Common myeloid progenitor, CD34-positive (primary cell): ENCODE measurements around the gene EVC.

Experiments
- CTCF ChIA-PET: fragments of 350-600 bp; sonication (Branson Sonifier 250); formaldehyde crosslinking; loops from one replicate; lab custom pipeline; 2021; ENCODE audit warnings: antibody characterized with exemption; lab: Charles Lee
- POLR2A ChIA-PET: fragments of 350-600 bp; sonication (Branson Sonifier 250); formaldehyde crosslinking; loops from one replicate; lab custom pipeline; 2021; ENCODE audit warnings: antibody characterized with exemption; lab: Charles Lee
- DNase-seq, 3 donors: peaks; one replicate each; pipeline versions ENCODE4 v3.0.0 to v3.0.0-alpha.2; 2013
- H3K27ac ChIP-seq, 2 experiments: 1 replicate in 1 of 2; 2 replicates in 1 of 2; pipeline ENCODE4 v1.7.0; 2013; ENCODE audit warnings: inconsistent platforms in 2 of 2, low read length in 2 of 2, mild to moderate bottlenecking in 2 of 2, low read depth in 1 of 2, moderate library complexity in 1 of 2; ENCODE audit not compliant: severe bottlenecking in 2 of 2, insufficient read depth in 1 of 2, poor library complexity in 1 of 2
- H3K27me3 ChIP-seq, 5 experiments: replicated peaks in 2 of 5; 1 replicate in 3 of 5; 2 replicates in 2 of 5; pipeline versions ENCODE4 v1.6.1 to v1.7.0; 2013; ENCODE audit warnings: low read length in 4 of 5, mild to moderate bottlenecking in 2 of 5, moderate library complexity in 2 of 5, inconsistent platforms in 1 of 5; ENCODE audit not compliant: insufficient read depth in 5 of 5, control insufficient read depth in 4 of 5
- H3K36me3 ChIP-seq, 4 experiments: 1 replicate in 2 of 4; 2 replicates in 2 of 4; pipeline versions ENCODE4 v1.6.1 to v1.7.0; 2013; ENCODE audit warnings: low read length in 3 of 4, control low read depth in 1 of 4, mild to moderate bottlenecking in 1 of 4; ENCODE audit not compliant: control insufficient read depth in 4 of 4, insufficient read depth in 4 of 4
- H3K4me1 ChIP-seq, 4 experiments: 1 replicate in 3 of 4; 2 replicates in 1 of 4; pipeline versions ENCODE4 v1.6.1 to v1.7.1; 2013; ENCODE audit warnings: low read length in 3 of 4, mild to moderate bottlenecking in 3 of 4, control low read depth in 1 of 4, inconsistent platforms in 1 of 4, moderate library complexity in 1 of 4; ENCODE audit not compliant: control insufficient read depth in 4 of 4, insufficient read depth in 4 of 4; ENCODE audit errors: control extremely low read depth in 1 of 4
- H3K4me3 ChIP-seq, 7 experiments: 1 replicate in 4 of 7; 2 replicates in 3 of 7; pipeline versions ENCODE4 v1.5.1 to v1.7.0; 2013; ENCODE audit warnings: mild to moderate bottlenecking in 7 of 7, low read length in 6 of 7, moderate library complexity in 6 of 7, inconsistent platforms in 2 of 7, low read depth in 2 of 7, control low read depth in 1 of 7; ENCODE audit not compliant: insufficient read depth in 4 of 7, control insufficient read depth in 1 of 7; ENCODE audit errors: extremely low read depth in 1 of 7
- H3K9me3 ChIP-seq, 5 experiments: 1 replicate in 4 of 5; 2 replicates in 1 of 5; pipeline versions ENCODE4 v1.6.1 to v1.7.1; 2013; ENCODE audit warnings: low read length in 4 of 5, mild to moderate bottlenecking in 2 of 5, inconsistent platforms in 1 of 5, low read depth in 1 of 5, moderate library complexity in 1 of 5; ENCODE audit not compliant: control insufficient read depth in 4 of 5, insufficient read depth in 2 of 5; ENCODE audit errors: control extremely low read depth in 1 of 5
- WGBS: methylation state at CpG from one replicate; pipeline ENCODE4 v1.1.5; 2013; ENCODE audit not compliant: insufficient coverage; 5-methylcytosine and 5-hydroxymethylcytosine counted together

The EVC gene

DNA sequence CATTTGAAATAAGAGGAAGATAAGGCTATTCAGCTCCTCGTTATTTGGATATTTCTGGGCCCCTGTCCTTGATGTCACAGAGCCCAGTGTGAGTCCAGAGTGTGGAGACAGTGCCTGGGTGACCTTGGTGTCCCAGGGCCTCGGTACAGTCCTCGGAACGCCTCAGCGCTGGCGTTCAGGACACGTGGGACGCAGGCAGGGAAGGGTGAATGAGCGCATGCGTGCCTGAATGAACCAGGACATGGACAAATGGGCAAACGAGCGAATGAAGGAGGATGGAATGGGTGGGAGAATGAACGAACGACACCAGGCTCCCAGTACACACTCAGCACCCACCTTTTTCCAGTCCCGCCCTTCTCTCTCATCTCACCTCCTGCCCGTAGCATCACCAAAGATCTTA is 44.2 kb downstream of the EVC start:
- Histone ChIP-seq H3K9me3 (peaks cover 0 to 2% (median 0%) of the 10 kb centered on the region in 5 experiments), H3K4me1 (no peaks in the 10 kb centered on the region), H3K4me3 (no peak overlapping the region), H3K27me3 (no peaks in the 10 kb centered on the region), H3K36me3 (peaks cover 0 to 8% (median 0%) of the 10 kb centered on the region in 4 experiments), H3K27ac (no peak overlapping the region)
- WGBS: 95% methylated on average over 14 of the region's 16 CpGs
- DNase-seq: no peak
- CTCF ChIA-PET: no interaction called here
- POLR2A ChIA-PET: no interaction called here

DNA sequence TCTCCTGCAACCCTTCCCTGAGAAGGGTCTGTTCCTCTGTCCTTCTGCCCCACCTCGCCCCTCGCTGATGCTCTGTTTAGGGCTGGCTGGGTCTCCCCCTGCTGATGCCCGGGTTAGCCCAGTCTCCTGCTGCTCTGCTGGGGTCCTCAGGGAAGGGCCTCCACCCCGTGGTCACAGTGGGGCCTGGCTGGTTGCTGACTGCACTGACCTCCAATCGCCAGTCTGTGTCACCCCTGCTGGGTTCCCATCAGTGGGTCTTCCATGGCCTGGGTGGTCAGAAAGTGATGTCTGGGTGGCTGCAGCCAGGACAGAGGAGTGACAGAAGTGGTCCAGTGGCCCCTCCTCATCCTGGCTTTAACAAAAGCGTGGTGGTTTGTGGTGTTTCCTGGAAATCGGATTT is 44.7 kb downstream of the EVC start:
- POLR2A ChIA-PET: no interaction called here
- Histone ChIP-seq H3K4me1 (no peaks in the 10 kb centered on the region), H3K4me3 (no peak overlapping the region), H3K36me3 (peaks cover 0 to 8% (median 0%) of the 10 kb centered on the region in 4 experiments), H3K27ac (no peak overlapping the region), H3K9me3 (peaks cover 0 to 2% (median 0%) of the 10 kb centered on the region in 5 experiments), H3K27me3 (no peaks in the 10 kb centered on the region)
- CTCF ChIA-PET: no interaction called here
- DNase-seq: no peak
- 91% methylated on average over 7 of the region's 7 CpGs for WGBS

DNA sequence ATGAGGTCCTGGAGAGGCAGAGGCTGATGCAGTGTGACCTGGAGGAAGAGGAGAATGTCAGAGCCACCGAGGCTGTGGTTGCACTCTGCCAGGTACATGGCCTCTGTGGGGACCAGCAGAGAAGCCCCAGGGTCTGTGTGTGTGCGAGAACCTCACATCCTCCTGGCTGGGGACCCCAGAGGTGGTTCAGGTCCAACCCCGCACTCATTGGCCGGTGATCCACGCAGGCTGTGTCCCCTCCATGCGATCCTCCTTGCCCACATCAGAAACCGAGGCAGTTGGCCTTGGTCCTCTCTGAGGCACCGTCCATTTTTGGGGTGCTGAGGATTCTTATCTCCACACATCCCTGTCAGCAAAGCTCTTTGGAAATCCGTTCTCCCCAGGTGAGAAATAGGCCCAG is 45.3 kb downstream of the EVC start:
- Histone ChIP-seq H3K27ac (no peak overlapping the region), H3K27me3 (no peaks in the 10 kb centered on the region), H3K9me3 (peaks cover 0 to 2% (median 0%) of the 10 kb centered on the region in 5 experiments), H3K4me1 (no peaks in the 10 kb centered on the region), H3K4me3 (no peak overlapping the region), H3K36me3 (peaks cover 0 to 8% (median 0%) of the 10 kb centered on the region in 4 experiments)
- DNase-seq: no peak
- 95% methylated on average over 7 of the region's 9 CpGs for WGBS
- POLR2A ChIA-PET: no interaction called here
- CTCF ChIA-PET: no interaction called here

DNA sequence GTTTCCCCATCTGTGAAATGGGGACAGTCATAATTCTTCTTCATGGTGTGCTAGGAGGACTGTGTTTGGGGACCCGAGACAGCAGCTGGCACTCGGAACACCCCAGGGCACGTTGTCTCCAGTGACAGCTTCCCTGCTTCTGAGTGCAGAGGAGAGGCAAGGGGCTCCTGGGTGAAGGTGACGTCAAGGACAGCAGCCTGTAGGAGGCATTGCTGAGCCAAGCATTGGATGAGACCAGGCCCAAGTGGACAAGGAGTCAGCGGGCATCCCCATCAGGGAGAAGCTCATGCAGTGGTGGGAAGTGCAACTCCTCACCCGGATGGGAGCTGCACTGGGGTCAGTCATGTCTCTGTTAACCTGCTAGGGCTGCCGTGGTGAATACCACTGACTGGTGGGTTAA is 46.1 kb downstream of the EVC start:
- no peak for DNase-seq
- WGBS: 97% methylated on average over 7 of the region's 7 CpGs
- no peak overlapping the region for H3K4me3 ChIP-seq
- CTCF ChIA-PET: no interaction called here
- H3K27ac ChIP-seq: no peak overlapping the region
- peaks cover 0 to 8% (median 0%) of the 10 kb centered on the region in 4 experiments for H3K36me3 ChIP-seq
- POLR2A ChIA-PET: no interaction called here
- H3K9me3 ChIP-seq: peaks cover 0 to 2% (median 0%) of the 10 kb centered on the region in 5 experiments
- H3K4me1 ChIP-seq: no peaks in the 10 kb centered on the region
- H3K27me3 ChIP-seq: no peaks in the 10 kb centered on the region

DNA sequence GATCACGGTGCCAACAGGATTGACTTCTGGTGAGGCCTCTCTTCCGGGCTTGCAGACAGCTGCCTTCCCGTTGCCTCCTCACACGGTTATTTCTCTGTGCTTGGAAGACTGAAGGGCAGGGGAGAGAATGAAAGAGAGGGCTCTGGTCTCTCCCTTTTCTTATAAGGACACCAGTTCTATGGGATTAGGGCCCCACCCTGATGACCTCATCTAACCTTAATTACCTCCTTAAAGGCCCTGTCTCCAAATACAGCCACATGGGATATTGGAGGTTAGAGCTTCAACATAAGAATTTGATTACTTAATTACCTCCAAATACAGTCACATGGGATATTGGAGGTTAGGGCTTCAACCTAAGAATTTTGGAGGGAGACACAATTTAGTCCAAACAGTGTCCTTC is 46.5 kb downstream of the EVC start:
- POLR2A ChIA-PET: no interaction called here
- Histone ChIP-seq H3K27me3 (no peaks in the 10 kb centered on the region), H3K4me1 (no peaks in the 10 kb centered on the region), H3K9me3 (peaks cover 0 to 2% (median 0%) of the 10 kb centered on the region in 5 experiments), H3K36me3 (peaks cover 0 to 8% (median 0%) of the 10 kb centered on the region in 4 experiments), H3K27ac (no peak overlapping the region), H3K4me3 (no peak overlapping the region)
- CTCF ChIA-PET: no interaction called here
- 92% methylated on average over 4 of the region's 4 CpGs for WGBS
- DNase-seq: no peak

DNA sequence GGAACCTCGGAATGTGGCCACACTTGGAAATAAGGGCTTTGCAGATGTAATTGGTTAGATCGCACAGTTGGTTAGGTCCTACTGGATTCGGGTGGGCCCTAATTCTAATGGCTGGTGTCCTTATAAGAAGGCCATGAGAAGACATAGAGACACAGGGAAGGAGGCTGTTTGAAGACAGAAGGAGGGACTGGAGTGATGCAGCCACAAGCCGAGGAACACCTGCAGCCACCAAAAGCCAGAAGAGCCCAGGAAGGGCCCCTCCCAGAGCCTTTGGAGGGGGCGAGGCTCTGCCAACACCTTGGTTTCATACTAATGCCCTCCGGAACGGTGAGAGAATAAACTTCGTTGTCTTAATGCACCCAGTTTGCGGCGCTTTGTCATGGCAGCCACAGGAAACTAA is 47.0 kb downstream of the EVC start:
- WGBS: 97% methylated on average over 6 of the region's 10 CpGs
- no peak for DNase-seq
- no peak overlapping the region for H3K27ac ChIP-seq

DNA sequence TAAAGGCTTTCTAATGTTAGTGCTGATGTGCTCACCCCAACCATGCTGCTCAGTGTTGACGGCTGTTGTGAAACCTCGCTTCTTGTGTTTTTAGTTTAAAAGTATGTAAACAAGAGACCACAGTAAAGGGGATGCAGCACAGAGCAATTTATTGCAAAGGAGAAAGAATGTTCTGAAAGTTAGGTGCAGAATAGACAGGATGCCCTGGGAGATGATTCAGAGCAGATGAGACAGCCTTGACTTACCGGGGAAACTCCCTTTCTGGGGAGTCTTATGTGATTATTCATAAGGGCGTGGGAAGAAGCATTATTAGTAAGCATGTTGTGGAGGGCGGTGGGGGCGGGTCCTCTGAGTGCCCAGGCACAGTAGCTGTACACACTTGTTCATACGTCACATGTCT is 47.7 kb downstream of the EVC start:
- H3K36me3 ChIP-seq: peaks cover 0 to 8% (median 0%) of the 10 kb centered on the region in 4 experiments
- no peak overlapping the region for H3K27ac ChIP-seq
- ChIA-PET CTCF (no interaction called here), POLR2A (no interaction called here)
- no peak for DNase-seq
- H3K4me1 ChIP-seq: no peaks in the 10 kb centered on the region
- H3K27me3 ChIP-seq: no peaks in the 10 kb centered on the region
- H3K9me3 ChIP-seq: peaks cover 0 to 2% (median 0%) of the 10 kb centered on the region in 5 experiments
- 81% methylated on average over 4 of the region's 7 CpGs for WGBS
- no peak overlapping the region for H3K4me3 ChIP-seq

More for the DNA sequence above, 47.0 kb downstream of the EVC start:
- no peaks in the 10 kb centered on the region for H3K4me1 ChIP-seq
- no peaks in the 10 kb centered on the region for H3K27me3 ChIP-seq
- H3K9me3 ChIP-seq: peaks cover 0 to 2% (median 0%) of the 10 kb centered on the region in 5 experiments
- H3K4me3 ChIP-seq: no peak overlapping the region
- ChIA-PET POLR2A (no interaction called here), CTCF (no interaction called here)
- H3K36me3 ChIP-seq: peaks cover 0 to 8% (median 0%) of the 10 kb centered on the region in 4 experiments
